ENCODE results near the gene HFE. TPM values are rescaled to one million over a fixed set of nuclear protein-coding genes. Genes with fewer than 3 reads are reported as not detected.
"Not testable (repeated sequence)": the region's sequence is repeated elsewhere in the genome, so short reads cannot be mapped to it uniquely, and the experiment has no call there.

HFE gene
- total RNA-seq, 1 experiment from 2014 or later: 8.0 TPM

DNA sequence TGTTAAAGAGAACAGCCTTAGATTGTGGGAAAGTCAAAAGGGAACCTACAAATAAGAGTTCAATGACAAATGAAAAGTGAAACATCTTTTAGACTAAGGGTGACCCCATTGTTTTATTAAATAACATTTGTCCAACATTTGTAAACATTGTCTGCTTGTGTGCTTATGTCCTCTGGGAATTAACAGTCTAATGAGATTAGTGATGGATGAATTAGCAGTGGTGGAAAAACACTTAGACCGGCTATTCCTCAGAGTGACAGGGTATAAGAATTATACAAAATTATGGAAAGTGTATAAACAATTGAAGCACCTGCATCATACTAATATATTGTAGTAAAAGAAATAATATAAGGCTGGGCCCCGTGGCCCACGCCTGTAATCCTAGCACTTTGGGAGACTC is 29.3 kb upstream of the HFE start:
- in situ Hi-C loops (cut with HindIII; ENCODE audit: low sequenced_read_pairs): no loop called here
- no peak for DNase-seq (ENCODE audit: low spot score)

DNA sequence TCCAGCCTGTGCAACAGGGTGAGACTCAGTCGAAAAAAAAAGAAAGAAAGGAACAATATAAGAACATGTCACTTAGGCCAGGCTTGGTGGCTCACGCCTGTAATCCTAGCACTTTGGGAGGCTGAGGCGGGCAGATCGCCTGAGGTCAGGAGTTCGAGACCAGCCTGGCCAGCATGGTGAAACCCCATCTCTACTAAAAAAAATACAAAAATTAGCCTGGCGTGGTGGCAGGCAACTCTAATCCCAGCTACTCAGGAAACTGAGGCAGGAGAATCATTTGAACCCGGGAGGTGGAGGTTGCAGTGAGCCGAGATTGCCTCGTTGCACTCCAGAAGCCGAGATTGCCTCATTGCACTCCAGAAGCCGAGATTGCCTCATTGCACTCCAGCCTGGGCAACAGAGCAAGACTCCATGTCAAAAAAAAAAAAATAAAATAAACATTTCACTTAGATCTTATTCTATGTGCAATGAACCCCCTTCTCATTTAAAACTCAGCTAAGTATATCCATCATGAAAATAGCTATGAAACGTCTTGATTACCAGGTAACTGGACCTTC is 28.7 kb upstream of the HFE start:
- in situ Hi-C loops (cut with HindIII; ENCODE audit: low sequenced_read_pairs): not testable (repeated sequence)

DNA sequence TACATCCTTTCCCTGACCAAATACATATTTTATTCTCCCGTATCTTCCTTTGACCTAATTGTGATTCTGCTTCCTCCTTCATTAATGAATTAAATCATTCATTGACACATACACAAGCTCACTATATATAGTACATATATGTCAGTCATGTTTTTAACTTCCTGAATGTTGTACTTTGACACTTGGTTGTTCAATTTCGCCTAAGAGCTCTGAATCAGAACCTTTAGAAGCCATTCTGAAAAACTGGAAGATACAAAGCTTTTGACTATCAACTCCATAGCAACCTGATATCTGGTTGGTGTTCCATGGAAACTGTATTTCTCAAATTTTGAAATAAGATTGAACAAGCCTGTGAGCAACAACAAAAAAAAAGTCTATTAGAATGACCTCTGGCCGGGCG is 27.3 kb upstream of the HFE start:
- in situ Hi-C loops (cut with HindIII; ENCODE audit: low sequenced_read_pairs): loop anchor here (5.0 kb wide), 1 partner anchor 37 kb away; no protein-coding TSS in a partner anchor
- no peak for DNase-seq (ENCODE audit: low spot score)

More for the DNA sequence above, 28.7 kb upstream of the HFE start:
- not testable (repeated sequence) for DNase-seq (ENCODE audit: low spot score)

DNA sequence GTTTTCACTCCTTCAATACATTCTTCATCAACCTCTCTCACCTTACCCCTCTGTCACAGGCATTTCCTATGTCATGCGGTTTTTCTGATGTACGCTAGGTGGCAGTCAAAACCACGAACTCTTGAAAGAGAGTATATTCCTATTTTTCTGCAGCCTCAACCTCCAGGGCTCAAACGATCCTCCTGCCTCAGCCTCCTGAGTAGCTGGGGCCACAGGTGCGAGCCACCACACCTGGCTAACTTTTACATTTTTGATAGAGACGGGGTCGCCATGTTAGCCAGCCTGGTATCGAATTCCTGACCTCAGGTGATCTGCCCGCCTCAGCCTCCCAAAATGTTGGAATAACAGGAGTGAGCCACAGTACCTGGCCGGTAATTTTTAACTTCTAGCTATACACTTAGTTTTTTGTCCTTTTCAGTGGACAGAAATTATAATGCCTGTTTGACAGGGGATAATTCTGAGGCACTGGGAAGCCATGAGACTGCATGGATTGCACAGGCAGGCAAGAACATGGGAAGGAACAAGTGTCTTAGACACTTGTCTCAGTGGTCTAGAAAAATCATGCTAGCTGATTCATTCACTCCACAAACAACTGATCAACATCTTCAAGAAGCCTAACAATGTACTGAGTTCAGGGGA is 22.5 kb upstream of the HFE start:
- peak; percentile 48 for DNase-seq (ENCODE audit: low spot score)
- in situ Hi-C loops (cut with HindIII; ENCODE audit: low sequenced_read_pairs): loop anchor here (5.0 kb wide), 1 partner anchor 33 kb away; no protein-coding TSS in a partner anchor

DNA sequence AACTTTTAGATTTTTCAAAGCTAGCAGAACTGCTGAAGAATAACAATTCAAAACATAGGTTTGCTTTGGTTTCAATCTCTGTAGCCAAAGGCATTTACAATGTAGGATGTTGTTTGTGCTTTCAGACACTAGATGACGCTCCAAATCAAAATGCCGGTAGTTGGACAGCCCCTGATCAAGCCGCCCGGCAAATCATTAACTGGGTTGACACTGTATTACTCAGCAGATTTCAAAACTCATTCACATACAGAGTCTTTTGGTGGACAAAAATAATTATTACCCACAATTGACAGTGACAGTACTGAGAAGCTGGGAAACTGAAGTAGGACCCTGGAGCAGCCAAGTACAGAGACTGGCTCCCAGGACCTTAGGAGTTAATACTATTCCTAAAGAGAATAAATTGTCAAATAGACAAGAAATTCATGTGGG is 21.3 kb upstream of the HFE start:
- peak; percentile 63 for DNase-seq (ENCODE audit: low spot score)
- in situ Hi-C loops (cut with HindIII; ENCODE audit: low sequenced_read_pairs): no loop called here

DNA sequence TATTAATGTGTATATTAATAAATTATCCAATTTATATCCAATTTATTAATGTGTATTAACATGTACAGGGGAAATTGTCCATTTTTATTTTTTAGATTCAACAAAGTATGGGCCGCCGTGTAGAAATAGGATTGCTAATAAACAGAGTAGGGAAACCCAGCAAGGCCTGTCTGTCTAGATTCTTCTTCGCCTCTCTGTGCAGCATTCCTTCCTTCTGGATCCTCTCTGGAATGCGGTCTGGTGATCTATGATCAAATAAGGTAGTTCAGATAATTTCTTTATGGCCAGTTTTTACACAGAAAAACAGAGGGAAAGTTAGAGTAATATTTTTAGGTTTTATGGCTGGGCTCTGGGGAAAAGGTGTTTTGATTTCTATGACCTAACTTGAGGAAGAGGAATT is 19.9 kb upstream of the HFE start:
- in situ Hi-C loops (cut with HindIII; ENCODE audit: low sequenced_read_pairs): no loop called here
- no peak for DNase-seq (ENCODE audit: low spot score)

DNA sequence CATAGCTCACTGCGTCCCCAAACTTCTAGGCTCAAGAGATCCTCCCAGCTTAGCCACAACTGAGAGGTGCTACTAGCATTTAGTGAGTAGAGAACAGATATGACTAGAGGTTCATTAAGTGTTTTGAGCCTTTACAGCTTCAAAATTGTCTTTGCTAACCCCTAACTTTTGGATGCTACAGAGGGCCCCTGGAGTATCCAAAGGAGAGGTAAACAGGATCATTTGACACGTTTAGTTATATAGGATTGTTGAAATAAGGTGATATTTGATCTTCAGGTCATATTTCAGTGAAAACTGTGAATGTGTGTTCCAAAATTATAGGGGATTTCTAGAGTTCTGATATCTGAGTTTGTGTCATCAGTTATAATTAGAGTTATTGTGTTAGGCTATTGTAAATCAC is 19.2 kb upstream of the HFE start:
- in situ Hi-C loops (cut with HindIII; ENCODE audit: low sequenced_read_pairs): no loop called here
- DNase-seq (ENCODE audit: low spot score): no peak

DNA sequence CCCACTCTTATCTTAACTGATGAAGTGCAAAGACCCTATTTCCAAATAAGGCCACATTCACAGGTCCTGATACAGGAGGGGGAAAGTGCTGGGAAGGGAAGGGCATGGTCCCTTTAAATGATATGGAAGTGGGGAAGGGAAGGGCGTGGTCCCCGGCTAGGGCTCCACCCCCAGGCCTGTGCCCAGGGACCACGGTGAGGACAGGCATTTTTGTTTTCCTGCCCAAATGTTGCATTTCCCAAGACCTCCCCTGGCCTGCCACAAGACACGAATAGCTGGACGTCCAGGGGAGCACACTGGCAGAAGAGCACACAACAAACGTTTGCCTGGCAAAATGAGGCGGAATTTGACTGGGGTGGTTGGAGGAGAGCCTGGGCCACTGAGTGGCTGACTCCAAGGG is 16.1 kb upstream of the HFE start:
- in situ Hi-C loops (cut with HindIII; ENCODE audit: low sequenced_read_pairs): no loop called here
- DNase-seq (ENCODE audit: low spot score): no peak

DNA sequence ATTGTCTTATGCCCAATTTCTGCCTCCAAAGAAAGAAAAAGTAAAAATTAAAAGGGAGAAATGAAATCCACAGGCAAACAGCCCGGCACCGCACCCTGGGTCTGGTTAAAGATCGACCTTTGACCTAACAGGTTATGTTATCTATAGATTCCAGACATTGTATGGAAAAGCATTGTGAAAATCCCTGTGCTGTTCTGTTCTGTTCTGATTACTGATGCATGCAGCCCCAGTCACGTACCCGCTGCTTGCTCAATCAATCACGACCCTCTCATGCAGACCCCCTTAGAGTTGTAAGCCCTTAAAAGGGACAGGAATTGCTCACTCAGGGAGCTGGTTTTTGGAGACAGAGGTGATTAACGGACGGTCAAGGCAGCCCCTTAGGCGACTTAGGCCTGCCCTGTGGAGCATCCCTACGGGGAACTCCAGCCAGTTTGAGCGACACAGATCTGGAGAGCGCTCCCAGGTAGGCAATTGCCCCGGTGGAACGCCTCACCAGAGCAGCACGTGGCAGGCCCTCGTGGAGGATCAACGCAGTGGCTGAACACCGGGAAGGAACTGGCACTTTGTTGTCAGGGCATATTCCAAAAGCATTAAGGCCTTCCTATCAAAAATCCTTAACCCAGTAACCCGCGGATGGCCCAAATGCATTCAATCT is 12.0 kb upstream of the HFE start:
- DNase-seq (ENCODE audit: low spot score): no peak
- in situ Hi-C loops (cut with HindIII; ENCODE audit: low sequenced_read_pairs): no loop called here

DNA sequence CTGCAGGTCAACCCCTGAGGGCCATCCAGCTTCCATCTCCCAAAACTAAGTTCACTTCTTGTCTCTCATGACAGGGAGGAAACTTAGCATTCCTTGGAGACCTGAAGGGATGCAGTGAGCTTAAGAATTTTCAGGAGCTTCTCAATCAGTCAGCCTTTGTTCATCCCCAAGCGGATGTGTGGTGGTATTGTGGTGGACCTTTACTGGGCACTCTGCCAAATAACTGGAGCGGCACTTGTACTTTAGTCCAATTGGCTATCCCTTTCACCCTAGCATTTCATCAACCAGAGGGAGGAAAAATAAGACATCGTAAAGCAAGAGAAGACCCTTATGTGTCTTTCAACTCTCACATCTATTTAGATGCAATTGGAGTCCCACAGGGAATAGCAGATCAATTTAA is 9.2 kb upstream of the HFE start:
- in situ Hi-C loops (cut with HindIII; ENCODE audit: low sequenced_read_pairs); DNase-seq (ENCODE audit: low spot score): not testable (repeated sequence)

DNA sequence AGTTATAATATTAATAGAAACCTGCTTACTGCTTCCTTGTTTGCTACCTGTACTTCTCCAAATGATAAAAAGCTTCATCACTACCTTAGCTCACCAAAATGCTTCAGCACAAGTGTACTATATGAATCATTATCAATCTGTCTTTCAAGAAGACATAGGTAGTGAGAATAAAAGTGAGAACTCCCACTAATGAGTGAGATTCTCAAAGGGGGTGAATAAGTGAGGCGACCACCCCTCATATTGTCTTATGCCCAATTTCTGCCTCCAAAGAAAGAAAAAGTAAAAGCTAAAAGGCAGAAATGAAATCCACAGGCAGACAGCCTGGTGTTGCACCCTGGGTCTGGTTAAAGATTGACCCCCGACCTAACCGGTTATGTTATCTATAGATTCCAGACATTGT is 6.1 kb upstream of the HFE start:
- DNase-seq (ENCODE audit: low spot score); in situ Hi-C loops (cut with HindIII; ENCODE audit: low sequenced_read_pairs): not testable (repeated sequence)

DNA sequence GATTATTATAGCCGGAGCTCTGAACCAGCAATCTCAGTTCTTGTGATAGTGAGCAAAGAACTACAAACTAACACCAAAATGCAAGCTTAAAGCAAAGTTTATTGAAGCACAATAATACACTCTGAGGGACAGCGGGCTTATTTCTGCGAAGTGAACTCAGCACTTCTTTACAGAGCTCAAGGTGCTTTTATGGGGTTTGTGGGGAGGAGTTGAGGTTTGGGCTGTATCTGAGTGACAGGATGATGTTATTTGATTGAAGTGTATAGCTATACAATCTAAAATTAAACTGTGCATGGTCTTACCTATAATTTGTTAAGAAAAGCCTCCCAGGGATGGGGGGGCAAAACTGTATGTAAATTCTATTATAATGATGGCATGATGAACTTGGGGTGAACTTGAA is 1.0 kb upstream of the HFE start:
- no peak for DNase-seq (ENCODE audit: low spot score)
- in situ Hi-C loops (cut with HindIII; ENCODE audit: low sequenced_read_pairs): no loop called here

DNA sequence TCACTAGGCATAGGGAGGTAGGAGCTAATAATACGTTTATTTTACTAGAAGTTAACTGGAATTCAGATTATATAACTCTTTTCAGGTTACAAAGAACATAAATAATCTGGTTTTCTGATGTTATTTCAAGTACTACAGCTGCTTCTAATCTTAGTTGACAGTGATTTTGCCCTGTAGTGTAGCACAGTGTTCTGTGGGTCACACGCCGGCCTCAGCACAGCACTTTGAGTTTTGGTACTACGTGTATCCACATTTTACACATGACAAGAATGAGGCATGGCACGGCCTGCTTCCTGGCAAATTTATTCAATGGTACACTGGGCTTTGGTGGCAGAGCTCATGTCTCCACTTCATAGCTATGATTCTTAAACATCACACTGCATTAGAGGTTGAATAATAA is 1.1 kb downstream of the HFE start:
- no peak for DNase-seq (ENCODE audit: low spot score)
- in situ Hi-C loops (cut with HindIII; ENCODE audit: low sequenced_read_pairs): no loop called here

DNA sequence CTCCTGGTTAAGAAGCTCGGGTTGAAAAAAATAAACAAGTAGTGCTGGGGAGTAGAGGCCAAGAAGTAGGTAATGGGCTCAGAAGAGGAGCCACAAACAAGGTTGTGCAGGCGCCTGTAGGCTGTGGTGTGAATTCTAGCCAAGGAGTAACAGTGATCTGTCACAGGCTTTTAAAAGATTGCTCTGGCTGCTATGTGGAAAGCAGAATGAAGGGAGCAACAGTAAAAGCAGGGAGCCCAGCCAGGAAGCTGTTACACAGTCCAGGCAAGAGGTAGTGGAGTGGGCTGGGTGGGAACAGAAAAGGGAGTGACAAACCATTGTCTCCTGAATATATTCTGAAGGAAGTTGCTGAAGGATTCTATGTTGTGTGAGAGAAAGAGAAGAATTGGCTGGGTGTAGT is 2.0 kb downstream of the HFE start:
- DNase-seq (ENCODE audit: low spot score): no peak
- in situ Hi-C loops (cut with HindIII; ENCODE audit: low sequenced_read_pairs): no loop called here

DNA sequence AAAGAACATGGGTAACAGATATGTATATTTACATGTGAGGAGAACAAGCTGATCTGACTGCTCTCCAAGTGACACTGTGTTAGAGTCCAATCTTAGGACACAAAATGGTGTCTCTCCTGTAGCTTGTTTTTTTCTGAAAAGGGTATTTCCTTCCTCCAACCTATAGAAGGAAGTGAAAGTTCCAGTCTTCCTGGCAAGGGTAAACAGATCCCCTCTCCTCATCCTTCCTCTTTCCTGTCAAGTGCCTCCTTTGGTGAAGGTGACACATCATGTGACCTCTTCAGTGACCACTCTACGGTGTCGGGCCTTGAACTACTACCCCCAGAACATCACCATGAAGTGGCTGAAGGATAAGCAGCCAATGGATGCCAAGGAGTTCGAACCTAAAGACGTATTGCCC is 5.2 kb downstream of the HFE start:
- in situ Hi-C loops (cut with HindIII; ENCODE audit: low sequenced_read_pairs): no loop called here

DNA sequence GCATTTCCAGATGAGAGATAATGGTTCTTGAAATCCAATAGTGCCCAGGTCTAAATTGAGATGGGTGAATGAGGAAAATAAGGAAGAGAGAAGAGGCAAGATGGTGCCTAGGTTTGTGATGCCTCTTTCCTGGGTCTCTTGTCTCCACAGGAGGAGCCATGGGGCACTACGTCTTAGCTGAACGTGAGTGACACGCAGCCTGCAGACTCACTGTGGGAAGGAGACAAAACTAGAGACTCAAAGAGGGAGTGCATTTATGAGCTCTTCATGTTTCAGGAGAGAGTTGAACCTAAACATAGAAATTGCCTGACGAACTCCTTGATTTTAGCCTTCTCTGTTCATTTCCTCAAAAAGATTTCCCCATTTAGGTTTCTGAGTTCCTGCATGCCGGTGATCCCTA is 6.8 kb downstream of the HFE start:
- in situ Hi-C loops (cut with HindIII; ENCODE audit: low sequenced_read_pairs): no loop called here
- DNase-seq (ENCODE audit: low spot score): no peak

More for the DNA sequence above, 5.2 kb downstream of the HFE start:
- no peak for DNase-seq (ENCODE audit: low spot score)

DNA sequence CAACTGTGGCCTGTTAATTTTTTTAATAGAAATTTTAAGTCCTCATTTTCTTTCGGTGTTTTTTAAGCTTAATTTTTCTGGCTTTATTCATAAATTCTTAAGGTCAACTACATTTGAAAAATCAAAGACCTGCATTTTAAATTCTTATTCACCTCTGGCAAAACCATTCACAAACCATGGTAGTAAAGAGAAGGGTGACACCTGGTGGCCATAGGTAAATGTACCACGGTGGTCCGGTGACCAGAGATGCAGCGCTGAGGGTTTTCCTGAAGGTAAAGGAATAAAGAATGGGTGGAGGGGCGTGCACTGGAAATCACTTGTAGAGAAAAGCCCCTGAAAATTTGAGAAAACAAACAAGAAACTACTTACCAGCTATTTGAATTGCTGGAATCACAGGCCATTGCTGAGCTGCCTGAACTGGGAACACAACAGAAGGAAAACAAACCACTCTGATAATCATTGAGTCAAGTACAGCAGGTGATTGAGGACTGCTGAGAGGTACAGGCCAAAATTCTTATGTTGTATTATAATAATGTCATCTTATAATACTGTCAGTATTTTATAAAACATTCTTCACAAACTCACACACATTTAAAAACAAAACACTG is 10.1 kb downstream of the HFE start:
- DNase-seq (ENCODE audit: low spot score): peak; percentile 83
- in situ Hi-C loops (cut with HindIII; ENCODE audit: low sequenced_read_pairs): loop anchor here (5.0 kb wide), 1 partner anchor 35 kb away; no protein-coding TSS in a partner anchor

DNA sequence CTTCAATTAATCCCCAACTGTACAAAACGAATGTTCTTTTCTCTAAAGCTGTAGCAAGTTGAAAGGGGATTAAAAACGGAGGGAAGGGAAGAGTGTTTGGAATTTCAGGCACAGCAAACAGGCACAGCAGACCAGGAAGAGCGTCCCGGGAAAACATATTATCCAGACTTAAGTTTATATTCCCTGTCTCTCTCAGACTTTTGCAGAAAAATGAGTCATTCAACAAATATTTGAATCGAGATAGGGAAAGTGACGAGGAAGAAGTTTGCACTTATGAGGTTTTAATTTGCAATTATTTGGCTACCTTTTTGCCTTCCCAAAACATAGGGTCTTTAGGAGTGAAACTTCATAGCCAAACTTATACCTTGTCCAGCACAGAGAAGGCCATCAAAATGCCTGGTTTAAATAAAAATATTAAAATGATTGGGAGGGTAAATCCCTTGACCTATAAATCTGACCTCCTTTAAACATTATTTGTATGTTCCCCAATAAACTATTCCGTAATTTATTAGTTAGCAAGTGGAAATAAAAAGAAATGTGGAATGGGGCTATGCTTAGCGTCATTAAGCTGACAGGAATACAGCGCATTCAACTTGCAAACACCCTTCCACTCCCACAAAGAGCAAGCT is 16.0 kb downstream of the HFE start:
- no peak for DNase-seq (ENCODE audit: low spot score)
- in situ Hi-C loops (cut with HindIII; ENCODE audit: low sequenced_read_pairs): no loop called here

DNA sequence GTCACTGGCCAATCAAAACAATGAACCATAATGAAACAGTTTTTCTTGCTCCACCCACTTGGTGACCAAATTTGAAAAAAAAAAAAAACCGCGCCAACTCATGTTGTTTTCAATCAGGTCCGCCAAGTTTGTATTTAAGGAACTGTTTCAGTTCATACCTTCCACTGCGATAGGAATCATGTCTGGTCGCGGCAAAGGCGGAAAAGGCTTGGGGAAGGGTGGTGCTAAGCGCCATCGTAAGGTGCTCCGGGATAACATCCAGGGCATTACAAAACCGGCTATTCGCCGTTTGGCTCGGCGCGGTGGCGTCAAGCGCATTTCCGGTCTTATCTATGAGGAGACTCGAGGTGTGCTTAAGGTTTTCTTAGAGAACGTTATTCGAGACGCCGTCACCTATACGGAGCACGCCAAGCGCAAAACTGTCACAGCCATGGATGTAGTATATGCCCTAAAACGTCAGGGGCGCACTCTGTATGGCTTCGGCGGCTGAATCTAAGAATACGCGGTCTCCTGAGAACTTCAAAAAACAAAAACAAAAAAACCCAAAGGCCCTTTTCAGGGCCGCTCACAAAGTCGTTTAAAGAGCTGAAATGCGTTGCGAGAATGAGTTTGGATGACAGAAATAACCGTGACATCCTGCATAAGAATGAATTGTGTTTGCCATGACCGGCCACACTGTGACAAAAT is 16.7 kb downstream of the HFE start:
- in situ Hi-C loops (cut with HindIII; ENCODE audit: low sequenced_read_pairs): no loop called here
- DNase-seq (ENCODE audit: low spot score): peak; percentile 98

Measured in G401 (cell line).